Body of pancreas (tissue), 4 donors: ENCODE measurements around the gene F12.

Source experiments
- POLR2A ChIP-seq, 3 donors: fragments of 450-650 bp; IDR thresholded peaks; one replicate each; pipeline ENCODE4 v1.6.1; 2016; ENCODE audit warnings: antibody characterized with exemption in 3 of 3, mild to moderate bottlenecking in 2 of 3
- TF ChIP-seq, protein P1 (sequence below), 7 experiments: fragments of 450-650 bp in 4 of 7; fragments of 200-600 bp in 3 of 7; sonication (generic) in 3 of 7; IDR thresholded peaks; one replicate each; pipeline ENCODE4 v1.5.1; 2016 to 2019; ENCODE audit warnings: antibody characterized with exemption in 7 of 7

DNA sequence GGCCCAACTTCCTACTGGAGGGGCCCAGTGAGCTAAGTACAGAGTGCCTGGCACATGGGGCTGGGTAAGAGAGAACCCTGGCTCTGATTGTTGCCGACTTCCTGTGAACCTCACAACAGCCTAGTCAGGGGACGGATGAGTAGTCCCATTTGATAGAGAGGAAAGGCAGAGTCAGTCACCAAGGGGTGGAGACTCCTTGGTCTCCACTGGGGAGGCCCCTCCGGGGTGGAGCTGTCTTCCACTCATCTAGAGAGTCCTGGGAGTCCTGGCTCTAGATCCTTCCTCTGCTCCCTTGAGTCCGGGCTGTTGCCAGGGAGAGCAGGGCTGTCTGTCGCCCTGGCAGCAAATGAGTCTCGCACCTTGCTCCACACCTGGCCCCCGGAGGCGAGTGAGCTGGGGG lies 25.1 kb upstream of the F12 start:
- TF ChIP-seq, protein P1, sequence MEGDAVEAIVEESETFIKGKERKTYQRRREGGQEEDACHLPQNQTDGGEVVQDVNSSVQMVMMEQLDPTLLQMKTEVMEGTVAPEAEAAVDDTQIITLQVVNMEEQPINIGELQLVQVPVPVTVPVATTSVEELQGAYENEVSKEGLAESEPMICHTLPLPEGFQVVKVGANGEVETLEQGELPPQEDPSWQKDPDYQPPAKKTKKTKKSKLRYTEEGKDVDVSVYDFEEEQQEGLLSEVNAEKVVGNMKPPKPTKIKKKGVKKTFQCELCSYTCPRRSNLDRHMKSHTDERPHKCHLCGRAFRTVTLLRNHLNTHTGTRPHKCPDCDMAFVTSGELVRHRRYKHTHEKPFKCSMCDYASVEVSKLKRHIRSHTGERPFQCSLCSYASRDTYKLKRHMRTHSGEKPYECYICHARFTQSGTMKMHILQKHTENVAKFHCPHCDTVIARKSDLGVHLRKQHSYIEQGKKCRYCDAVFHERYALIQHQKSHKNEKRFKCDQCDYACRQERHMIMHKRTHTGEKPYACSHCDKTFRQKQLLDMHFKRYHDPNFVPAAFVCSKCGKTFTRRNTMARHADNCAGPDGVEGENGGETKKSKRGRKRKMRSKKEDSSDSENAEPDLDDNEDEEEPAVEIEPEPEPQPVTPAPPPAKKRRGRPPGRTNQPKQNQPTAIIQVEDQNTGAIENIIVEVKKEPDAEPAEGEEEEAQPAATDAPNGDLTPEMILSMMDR (IDR thresholded peaks at IDR 0.05), result no peak
- TF ChIP-seq POLR2A (IDR thresholded peaks at IDR 0.05), result no peak
